GM18498 (cell line): ENCODE results near the gene CEL.

ENCODE experiments used
- ATAC-seq: cut with Tn5 transposase; IDR thresholded peaks from one replicate; pipeline ENCODE4 v1.9.1; 2021; ENCODE audit warnings: mild to moderate bottlenecking, moderate library complexity; ENCODE audit not compliant: unreplicated experiment

The CEL gene

GRCh38 chr9:133113949-133114885, 52.4 kb downstream of the CEL start:
- ATAC-seq, result no peak

GRCh38 chr9:133114886-133115603, 53.3 kb downstream of the CEL start:
- no peak for ATAC-seq

- ATAC-seq, result peak; percentile 69
Observed at GRCh38 chr9:133115604-133116345, 54.0 kb downstream of the CEL start.

GRCh38 chr9:133116346-133117231, 54.8 kb downstream of the CEL start:
- ATAC-seq, result no peak

GRCh38 chr9:133117271-133118178, 55.7 kb downstream of the CEL start:
- no peak for ATAC-seq

- ATAC-seq, result no peak
Observed at GRCh38 chr9:133118179-133118520, 56.4 kb downstream of the CEL start.

- no peak for ATAC-seq
Observed at GRCh38 chr9:133118568-133118967, 56.8 kb downstream of the CEL start.

- no peak for ATAC-seq
Observed at GRCh38 chr9:133119103-133119845, 57.5 kb downstream of the CEL start.

- no peak for ATAC-seq
Observed at GRCh38 chr9:133119846-133120500, 58.2 kb downstream of the CEL start.

- no peak for ATAC-seq
Observed at GRCh38 chr9:133120501-133121197, 58.9 kb downstream of the CEL start.
